CD14-positive monocyte (primary cell): ENCODE measurements around the gene C1orf185. TPM values are rescaled to one million over a fixed set of nuclear protein-coding genes. Genes with fewer than 3 reads are reported as not detected.
"Not testable (repeated sequence)": the region's sequence is repeated elsewhere in the genome, so short reads cannot be mapped to it uniquely, and the experiment has no call there.

Experiments used
- DNase-seq, 3 donors: peaks; one replicate each; pipeline ENCODE4 v3.0.0-alpha.2; 2011 to 2022
- H2AFZ ChIP-seq: 2 replicates; pipeline ENCODE4 v1.6.0; 2012; ENCODE audit warnings: mild to moderate bottlenecking, low read depth, low read length, inconsistent platforms; ENCODE audit not compliant: insufficient read depth, poor library complexity, severe bottlenecking
- H3K27ac ChIP-seq, 2 donors: 1 replicate in 1 of 2; 2 replicates in 1 of 2; pipeline ENCODE4 v1.5.1; 2012 to 2013; ENCODE audit warnings: low read length in 2 of 2, control low read depth in 1 of 2, inconsistent platforms in 1 of 2, low read depth in 1 of 2, mild to moderate bottlenecking in 1 of 2
- H3K27me3 ChIP-seq, 2 donors: one replicate each; pipeline versions ENCODE4 v1.6.0 to v1.6.1; 2011 to 2013; ENCODE audit warnings: low read length in 2 of 2; ENCODE audit not compliant: control insufficient read depth in 2 of 2, insufficient read depth in 2 of 2
- H3K36me3 ChIP-seq, 2 donors: replicated peaks in 1 of 2; 1 replicate in 1 of 2; 2 replicates in 1 of 2; pipeline versions ENCODE4 v1.5.1 to v1.6.1; 2012 to 2013; ENCODE audit warnings: low read length in 2 of 2, control low read depth in 1 of 2, inconsistent platforms in 1 of 2, mild to moderate bottlenecking in 1 of 2; ENCODE audit not compliant: insufficient read depth in 2 of 2, control insufficient read depth in 1 of 2
- H3K4me1 ChIP-seq, 2 donors: 1 replicate in 1 of 2; 2 replicates in 1 of 2; pipeline versions ENCODE4 v1.5.1 to v1.6.1; 2012 to 2013; ENCODE audit warnings: low read length in 2 of 2, control low read depth in 1 of 2, inconsistent platforms in 1 of 2, mild to moderate bottlenecking in 1 of 2, moderate library complexity in 1 of 2; ENCODE audit not compliant: insufficient read depth in 2 of 2, control insufficient read depth in 1 of 2
- H3K4me2 ChIP-seq: replicated peaks from 2 replicates; pipeline ENCODE3; 2012; ENCODE audit warnings: low read length, moderate library complexity, mild to moderate bottlenecking; ENCODE audit not compliant: poor library complexity, severe bottlenecking; ENCODE audit errors: extremely low read depth
- H3K4me3 ChIP-seq, 3 experiments: fragments of 200-600 bp in 1 of 3; sonication (generic) in 1 of 3; replicated peaks in 1 of 3; 1 replicate in 2 of 3; 2 replicates in 1 of 3; pipeline ENCODE4 v1.5.1; 2011 to 2013; ENCODE audit warnings: low read length in 3 of 3, mild to moderate bottlenecking in 3 of 3, control low read depth in 2 of 3, low read depth in 2 of 3, inconsistent platforms in 1 of 3, moderate library complexity in 1 of 3
- H3K79me2 ChIP-seq: 2 replicates; pipeline ENCODE4 v1.6.0; 2012; ENCODE audit warnings: mild to moderate bottlenecking, control low read depth, inconsistent platforms, low read length, moderate library complexity; ENCODE audit not compliant: insufficient read depth
- H3K9ac ChIP-seq: 2 replicates; pipeline ENCODE4 v1.6.0; 2017; ENCODE audit warnings: low read length, mild to moderate bottlenecking; ENCODE audit not compliant: insufficient read depth, poor library complexity, severe bottlenecking
- H3K9me3 ChIP-seq, 2 donors: replicated peaks in 1 of 2; 1 replicate in 1 of 2; 2 replicates in 1 of 2; pipeline versions ENCODE4 v1.5.1 to v1.6.1; 2012 to 2013; ENCODE audit warnings: low read length in 2 of 2, control low read depth in 1 of 2; ENCODE audit not compliant: control insufficient read depth in 1 of 2, insufficient read depth in 1 of 2
- H4K20me1 ChIP-seq: 2 replicates; pipeline ENCODE4 v1.6.0; 2012; ENCODE audit warnings: mild to moderate bottlenecking, low read length, control low read depth, moderate library complexity; ENCODE audit not compliant: insufficient read depth
- H3K27ac Mint-ChIP-seq, 7 donors: one replicate each; pipeline ENCODE4 v1.8.0; 2020; ENCODE audit warnings: mild to moderate bottlenecking in 7 of 7, mixed read lengths in 7 of 7, moderate library complexity in 6 of 7, inconsistent platforms in 2 of 7
- H3K27me3 Mint-ChIP-seq, 3 donors: one replicate each; pipeline ENCODE4 v1.8.0; 2021 to 2022; ENCODE audit warnings: low read depth in 3 of 3, mild to moderate bottlenecking in 3 of 3, mixed read lengths in 3 of 3, moderate library complexity in 3 of 3, inconsistent platforms in 1 of 3
- H3K36me3 Mint-ChIP-seq, 2 donors: one replicate each; pipeline ENCODE4 v1.8.0; 2020; ENCODE audit warnings: mixed read lengths in 2 of 2, inconsistent platforms in 1 of 2, mild to moderate bottlenecking in 1 of 2
- H3K4me1 Mint-ChIP-seq: one replicate; pipeline ENCODE4 v1.8.0; 2020; ENCODE audit warnings: mild to moderate bottlenecking, mixed read lengths
- H3K4me3 Mint-ChIP-seq, 2 donors: one replicate each; pipeline ENCODE4 v1.8.0; 2020; ENCODE audit warnings: mild to moderate bottlenecking in 2 of 2, mixed read lengths in 2 of 2, moderate library complexity in 1 of 2
- H3K9me3 Mint-ChIP-seq, 7 donors: one replicate each; pipeline ENCODE4 v1.8.0; 2020 to 2022; ENCODE audit warnings: mixed read lengths in 7 of 7, mild to moderate bottlenecking in 6 of 7, moderate library complexity in 6 of 7, inconsistent platforms in 2 of 7
- WGBS: methylation state at CpG from one replicate; pipeline ENCODE4 v1.1.5; 2013; ENCODE audit warnings: missing lambda C conversion rate; ENCODE audit not compliant: insufficient coverage; 5-methylcytosine and 5-hydroxymethylcytosine counted together
- intact Hi-C, 2 donors: fragments of 100-400 bp; cut with micrococcal nuclease; formaldehyde crosslinking; loops; one replicate each; pipeline versions ENCODE4 v1.15.0 to v1.15.1; 2023
- polyA plus RNA-seq, 3 donors: library from polyadenylated mRNA; depleted of rRNA in 1 of 3; unstranded in 2 of 3; stranded (reverse) in 1 of 3; fragments of 300-500 nt in 2 of 3; fragments of >200 nt in 1 of 3; fragmentation: Illumina TruSeq in 2 of 3; gene quantifications; 1 replicate in 2 of 3; 2 replicates in 1 of 3; pipeline ENCODE4 v1.2.3, GENCODE V29; 2012 to 2021
- TF ChIP-seq, protein P1 (sequence below): fragments of 200-600 bp; IDR thresholded peaks from one replicate; pipeline ENCODE4 v1.8.0; 2022; ENCODE audit warnings: antibody characterized with exemption, mild to moderate bottlenecking

The C1orf185 gene
- polyA plus RNA-seq, 3 donors: not detected

DNA sequence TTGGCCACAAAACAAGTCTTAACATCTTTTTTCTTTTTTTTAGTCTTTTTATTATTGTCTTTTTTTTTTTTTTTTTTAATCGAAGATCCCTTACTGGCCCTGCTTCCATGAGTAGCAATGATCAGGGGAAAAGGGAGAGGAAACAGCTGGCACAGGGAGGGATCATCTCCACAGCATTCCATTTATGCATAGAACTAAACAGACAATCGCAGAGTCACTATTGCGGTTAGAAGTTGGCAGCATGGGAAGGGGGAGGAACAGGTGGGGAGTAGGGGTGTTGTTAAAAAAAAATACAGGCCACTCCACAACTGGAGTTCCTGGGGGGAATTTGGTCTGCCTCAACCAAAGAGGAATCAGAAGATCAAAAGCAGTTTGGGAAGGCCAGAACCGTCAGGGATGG is 55.4 kb downstream of the C1orf185 start:
- Mint-ChIP-seq H3K4me3 (no peak overlapping the region), H3K36me3 (no peaks in the 10 kb centered on the region), H3K4me1 (peaks cover 4% of the 10 kb centered on the region), H3K27me3 (peaks cover 0 to 4% (median 2%) of the 10 kb centered on the region in 3 donors), H3K9me3 (peaks cover 7 to 22% (median 18%) of the 10 kb centered on the region in 7 donors), H3K27ac (no peak overlapping the region)
- Histone ChIP-seq H3K27ac (no peak overlapping the region), H2AFZ (no peak overlapping the region), H3K4me2 (no peak overlapping the region), H3K36me3 (no peaks in the 10 kb centered on the region), H3K4me3 (no peak overlapping the region), H3K27me3 (no peaks in the 10 kb centered on the region), H4K20me1 (no peaks in the 10 kb centered on the region), H3K79me2 (no peaks in the 10 kb centered on the region), H3K9ac (no peak overlapping the region), H3K4me1 (no peaks in the 10 kb centered on the region), H3K9me3 (peaks cover 13 to 22% of the 10 kb centered on the region in 2 donors)
- TF ChIP-seq, protein P1, sequence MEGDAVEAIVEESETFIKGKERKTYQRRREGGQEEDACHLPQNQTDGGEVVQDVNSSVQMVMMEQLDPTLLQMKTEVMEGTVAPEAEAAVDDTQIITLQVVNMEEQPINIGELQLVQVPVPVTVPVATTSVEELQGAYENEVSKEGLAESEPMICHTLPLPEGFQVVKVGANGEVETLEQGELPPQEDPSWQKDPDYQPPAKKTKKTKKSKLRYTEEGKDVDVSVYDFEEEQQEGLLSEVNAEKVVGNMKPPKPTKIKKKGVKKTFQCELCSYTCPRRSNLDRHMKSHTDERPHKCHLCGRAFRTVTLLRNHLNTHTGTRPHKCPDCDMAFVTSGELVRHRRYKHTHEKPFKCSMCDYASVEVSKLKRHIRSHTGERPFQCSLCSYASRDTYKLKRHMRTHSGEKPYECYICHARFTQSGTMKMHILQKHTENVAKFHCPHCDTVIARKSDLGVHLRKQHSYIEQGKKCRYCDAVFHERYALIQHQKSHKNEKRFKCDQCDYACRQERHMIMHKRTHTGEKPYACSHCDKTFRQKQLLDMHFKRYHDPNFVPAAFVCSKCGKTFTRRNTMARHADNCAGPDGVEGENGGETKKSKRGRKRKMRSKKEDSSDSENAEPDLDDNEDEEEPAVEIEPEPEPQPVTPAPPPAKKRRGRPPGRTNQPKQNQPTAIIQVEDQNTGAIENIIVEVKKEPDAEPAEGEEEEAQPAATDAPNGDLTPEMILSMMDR: no peak
- no peak for DNase-seq
- 100% methylated on average over 1 of the region's 4 CpGs for WGBS
- intact Hi-C loops: no loop called here

DNA sequence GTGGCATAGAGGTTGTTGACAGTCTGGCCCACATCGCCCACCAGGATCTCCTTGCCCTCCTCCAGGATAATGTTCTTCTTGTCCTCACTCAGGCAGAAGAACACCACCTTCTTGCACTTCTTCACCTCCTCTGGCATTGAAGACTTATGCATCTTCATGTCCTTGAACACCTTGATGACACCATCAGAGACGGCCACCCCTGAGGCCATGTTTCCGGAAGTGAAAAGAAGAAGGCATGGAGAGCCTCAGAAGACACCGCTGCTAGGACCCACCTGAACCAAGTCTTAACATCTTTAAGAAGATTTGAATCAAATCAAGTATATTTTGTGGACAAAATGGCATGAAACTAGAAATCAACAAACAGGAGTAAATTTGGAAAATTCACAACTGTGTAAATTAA is 56.2 kb downstream of the C1orf185 start:
- H3K4me3 ChIP-seq: no peak overlapping the region
- intact Hi-C loops: no loop called here
- H3K27me3 ChIP-seq: no peaks in the 10 kb centered on the region
- WGBS: no CpG with 5 or more reads among the region's 4 CpGs
- H2AFZ ChIP-seq: no peak overlapping the region
- Mint-ChIP-seq H3K36me3 (no peaks in the 10 kb centered on the region), H3K27ac (no peak overlapping the region), H3K4me1 (peaks cover 8% of the 10 kb centered on the region), H3K4me3 (no peak overlapping the region), H3K9me3 (peaks cover 7 to 20% (median 18%) of the 10 kb centered on the region in 7 donors), H3K27me3 (peaks cover 2 to 4% (median 3%) of the 10 kb centered on the region in 3 donors)
- DNase-seq: no peak
- no peak overlapping the region for H3K27ac ChIP-seq
- H3K9ac ChIP-seq: no peak overlapping the region
- H3K79me2 ChIP-seq: no peaks in the 10 kb centered on the region
- H3K4me1 ChIP-seq: no peaks in the 10 kb centered on the region
- H4K20me1 ChIP-seq: no peaks in the 10 kb centered on the region
- TF ChIP-seq, protein P1: no peak
- no peaks in the 10 kb centered on the region for H3K36me3 ChIP-seq
- H3K4me2 ChIP-seq: no peak overlapping the region
- H3K9me3 ChIP-seq: peaks cover 13 to 18% of the 10 kb centered on the region in 2 donors

DNA sequence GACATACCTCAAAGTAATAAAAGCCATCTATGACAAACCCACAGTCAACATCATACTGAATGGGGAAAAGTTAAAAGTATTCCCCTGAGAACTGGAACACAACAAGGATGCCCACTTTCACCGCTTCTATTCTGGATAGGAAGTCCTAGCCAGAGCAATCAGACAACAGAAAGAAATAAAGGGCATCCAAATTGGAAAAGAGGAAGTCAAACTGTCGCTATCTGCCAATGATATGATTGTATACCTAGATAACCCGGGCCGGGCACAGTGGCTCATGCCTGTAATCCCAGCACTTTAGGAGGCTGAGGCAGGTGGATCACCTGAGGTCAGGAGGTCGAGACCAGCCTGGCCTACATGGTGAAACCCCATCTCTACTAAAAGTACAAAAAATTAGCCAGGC is 60.5 kb downstream of the C1orf185 start:
- H3K36me3 Mint-ChIP-seq, H3K27ac Mint-ChIP-seq, H3K4me1 ChIP-seq, H3K9ac ChIP-seq, H3K9me3 ChIP-seq, H3K27ac ChIP-seq, H3K27me3 Mint-ChIP-seq, H3K4me2 ChIP-seq, H2AFZ ChIP-seq, H3K4me3 ChIP-seq, H3K36me3 ChIP-seq, H3K27me3 ChIP-seq, H3K9me3 Mint-ChIP-seq, H3K4me1 Mint-ChIP-seq, H3K79me2 ChIP-seq, H4K20me1 ChIP-seq, H3K4me3 Mint-ChIP-seq: not testable (repeated sequence)
- peak in 1 of 3 donors; percentile 26 for DNase-seq
- 37% methylated on average over 3 of the region's 5 CpGs for WGBS
- intact Hi-C loops: loop anchor here in 1 of 2 donors (10.0 kb wide), 1 partner anchor 188 kb away; the partner anchor contains the start of gene CDKN2C
